ENCODE data around the gene LRRC63. TPM values are rescaled to one million over a fixed set of nuclear protein-coding genes. Genes with fewer than 3 reads are reported as not detected.

Gene LRRC63
- total and polyA plus RNA-seq, 9 of the 15 experiments (the other 6 are each of a cell fraction or from before 2014, with no cell fraction given): 0.07 to 0.41 (median 0.24) TPM; not detected in 1

DNA sequence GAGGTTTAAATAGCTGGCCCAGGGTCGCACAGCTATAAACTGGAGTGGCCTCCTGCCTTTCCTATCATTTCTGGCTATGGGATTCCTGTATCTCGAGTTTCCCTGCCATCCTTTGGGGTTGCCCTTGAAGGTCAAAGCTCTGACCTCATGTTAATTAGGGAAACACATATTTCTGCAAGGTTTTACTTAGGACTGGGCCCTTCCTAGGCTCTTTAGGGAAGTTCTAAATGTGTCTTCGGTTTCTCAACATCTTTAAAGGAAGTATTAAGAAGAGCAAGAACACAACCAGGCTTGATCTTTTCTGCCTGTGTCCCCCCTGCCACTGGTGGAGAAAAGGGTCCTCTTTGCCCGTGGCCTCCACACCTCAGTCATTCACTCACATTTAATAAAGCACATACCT, 40.5 kb upstream of the LRRC63 start:
- peaks cover 3 to 25% of the 10 kb centered on the region in 2 experiments; a peak in 4 of 5 replicates for H3K4me1 ChIP-seq (replicated peaks in 1 of 2; ENCODE audit: control insufficient read depth in 2 of 2, insufficient read depth in 2 of 2, low read length in 2 of 2)
- no peaks in the 10 kb centered on the region for H3K27me3 ChIP-seq (ENCODE audit: control insufficient read depth in 2 of 2, insufficient read depth in 2 of 2, low read length in 2 of 2)
- TF ChIP-seq, protein P1, sequence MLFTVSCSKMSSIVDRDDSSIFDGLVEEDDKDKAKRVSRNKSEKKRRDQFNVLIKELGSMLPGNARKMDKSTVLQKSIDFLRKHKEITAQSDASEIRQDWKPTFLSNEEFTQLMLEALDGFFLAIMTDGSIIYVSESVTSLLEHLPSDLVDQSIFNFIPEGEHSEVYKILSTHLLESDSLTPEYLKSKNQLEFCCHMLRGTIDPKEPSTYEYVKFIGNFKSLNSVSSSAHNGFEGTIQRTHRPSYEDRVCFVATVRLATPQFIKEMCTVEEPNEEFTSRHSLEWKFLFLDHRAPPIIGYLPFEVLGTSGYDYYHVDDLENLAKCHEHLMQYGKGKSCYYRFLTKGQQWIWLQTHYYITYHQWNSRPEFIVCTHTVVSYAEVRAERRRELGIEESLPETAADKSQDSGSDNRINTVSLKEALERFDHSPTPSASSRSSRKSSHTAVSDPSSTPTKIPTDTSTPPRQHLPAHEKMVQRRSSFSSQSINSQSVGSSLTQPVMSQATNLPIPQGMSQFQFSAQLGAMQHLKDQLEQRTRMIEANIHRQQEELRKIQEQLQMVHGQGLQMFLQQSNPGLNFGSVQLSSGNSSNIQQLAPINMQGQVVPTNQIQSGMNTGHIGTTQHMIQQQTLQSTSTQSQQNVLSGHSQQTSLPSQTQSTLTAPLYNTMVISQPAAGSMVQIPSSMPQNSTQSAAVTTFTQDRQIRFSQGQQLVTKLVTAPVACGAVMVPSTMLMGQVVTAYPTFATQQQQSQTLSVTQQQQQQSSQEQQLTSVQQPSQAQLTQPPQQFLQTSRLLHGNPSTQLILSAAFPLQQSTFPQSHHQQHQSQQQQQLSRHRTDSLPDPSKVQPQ (CRISPR knock-in tag; IDR thresholded peaks at IDR 0.05; ENCODE audit: borderline replicate concordance): no peak
- no peak for TF ChIP-seq SNIP1 (IDR thresholded peaks at IDR 0.05; ENCODE audit: low read depth)
- TF ChIP-seq MYBL2 (IDR thresholded peaks at IDR 0.05; ENCODE audit: low read depth): no peak
- TF ChIP-seq MYBL2 (CRISPR knock-in tag; IDR thresholded peaks at IDR 0.05; ENCODE audit: borderline replicate concordance): no peak
- TF ChIP-seq, protein P2, sequence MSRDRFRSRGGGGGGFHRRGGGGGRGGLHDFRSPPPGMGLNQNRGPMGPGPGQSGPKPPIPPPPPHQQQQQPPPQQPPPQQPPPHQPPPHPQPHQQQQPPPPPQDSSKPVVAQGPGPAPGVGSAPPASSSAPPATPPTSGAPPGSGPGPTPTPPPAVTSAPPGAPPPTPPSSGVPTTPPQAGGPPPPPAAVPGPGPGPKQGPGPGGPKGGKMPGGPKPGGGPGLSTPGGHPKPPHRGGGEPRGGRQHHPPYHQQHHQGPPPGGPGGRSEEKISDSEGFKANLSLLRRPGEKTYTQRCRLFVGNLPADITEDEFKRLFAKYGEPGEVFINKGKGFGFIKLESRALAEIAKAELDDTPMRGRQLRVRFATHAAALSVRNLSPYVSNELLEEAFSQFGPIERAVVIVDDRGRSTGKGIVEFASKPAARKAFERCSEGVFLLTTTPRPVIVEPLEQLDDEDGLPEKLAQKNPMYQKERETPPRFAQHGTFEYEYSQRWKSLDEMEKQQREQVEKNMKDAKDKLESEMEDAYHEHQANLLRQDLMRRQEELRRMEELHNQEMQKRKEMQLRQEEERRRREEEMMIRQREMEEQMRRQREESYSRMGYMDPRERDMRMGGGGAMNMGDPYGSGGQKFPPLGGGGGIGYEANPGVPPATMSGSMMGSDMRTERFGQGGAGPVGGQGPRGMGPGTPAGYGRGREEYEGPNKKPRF (IDR thresholded peaks at IDR 0.05; ENCODE audit: low read depth, low read length): no peak
- TF ChIP-seq CBX8 (IDR thresholded peaks at IDR 0.05; ENCODE audit: borderline replicate concordance, extremely low read depth, low read depth, low read length, poor library complexity, severe bottlenecking): no peak
- TF ChIP-seq KAT8 (IDR thresholded peaks at IDR 0.05; ENCODE audit: low read depth): no peak
- TF ChIP-seq RBM22 (IDR thresholded peaks at IDR 0.05; ENCODE audit: low read depth, low read length, poor library complexity, severe bottlenecking): no peak
- TF ChIP-seq, protein P3, sequence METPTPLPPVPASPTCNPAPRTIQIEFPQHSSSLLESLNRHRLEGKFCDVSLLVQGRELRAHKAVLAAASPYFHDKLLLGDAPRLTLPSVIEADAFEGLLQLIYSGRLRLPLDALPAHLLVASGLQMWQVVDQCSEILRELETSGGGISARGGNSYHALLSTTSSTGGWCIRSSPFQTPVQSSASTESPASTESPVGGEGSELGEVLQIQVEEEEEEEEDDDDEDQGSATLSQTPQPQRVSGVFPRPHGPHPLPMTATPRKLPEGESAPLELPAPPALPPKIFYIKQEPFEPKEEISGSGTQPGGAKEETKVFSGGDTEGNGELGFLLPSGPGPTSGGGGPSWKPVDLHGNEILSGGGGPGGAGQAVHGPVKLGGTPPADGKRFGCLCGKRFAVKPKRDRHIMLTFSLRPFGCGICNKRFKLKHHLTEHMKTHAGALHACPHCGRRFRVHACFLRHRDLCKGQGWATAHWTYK (CRISPR knock-in tag; IDR thresholded peaks at IDR 0.05): no peak
- TF ChIP-seq BDP1 (IDR thresholded peaks at IDR 0.05; ENCODE audit: insufficient read depth, insufficient read length): no peak
- no peak for TF ChIP-seq PHTF2 (CRISPR knock-in tag; IDR thresholded peaks at IDR 0.05)
- ATAC-seq (no peak), DNase-seq (ENCODE audit: extremely low read depth in 1 of 4, low spot score in 3 of 4) (no peak), FAIRE-seq (no peak)
- in situ Hi-C loops (cut with MboI): no loop called here
- H3K9ac ChIP-seq (ENCODE audit: insufficient read depth in 1 of 2, low read depth in 2 of 2, low read length in 2 of 2): no peak overlapping the region
- peaks cover 7% of the 10 kb centered on the region; the same call in 1 of the 2 replicates for H4K20me1 ChIP-seq (replicated peaks; ENCODE audit: control insufficient read depth, insufficient read depth, low read length)
- H3K9me3 ChIP-seq (replicated peaks; ENCODE audit: control insufficient read depth, insufficient read depth, low read depth, low read length): no peaks in the 10 kb centered on the region
- CTCF ChIA-PET (ENCODE audit: low intra/inter-chr PET ratio): no interaction called here
- BruUV-seq (replicated peaks): no TSS peak
- H3K4me2 ChIP-seq (ENCODE audit: insufficient read depth, low read length): no peak overlapping the region
- 37% methylated on average over 4 of the region's 4 CpGs for WGBS (ENCODE audit: insufficient coverage, low coverage, missing lambda C conversion rate)
- H3K36me3 ChIP-seq (ENCODE audit: control insufficient read depth, insufficient read depth, low read length): peaks cover 68% of the 10 kb centered on the region; the same call in 2 of the 3 replicates
- no peak overlapping the region for H3K4me3 ChIP-seq
- no peak overlapping the region for H3K27ac ChIP-seq (ENCODE audit: extremely low read depth, low read depth, low read length)
- intact Hi-C loops (cut with micrococcal nuclease): no loop called here
- peaks cover 98% of the 10 kb centered on the region for H3K79me2 ChIP-seq (ENCODE audit: control insufficient read depth, insufficient read depth, low read length)
- no peaks in the 10 kb centered on the region for H3K9me1 ChIP-seq (ENCODE audit: control insufficient read depth, insufficient read depth, low read length)
- POLR2A ChIA-PET: interaction anchor here (0.7 to 1.8 kb wide), 3 partner anchors 8 to 11 kb away, joined by 4 to 5 read pairs (median 4); partner anchors contain the start of gene LCP1
- H2AFZ ChIP-seq (ENCODE audit: low read depth, low read length): no peak overlapping the region

Measured in K562 (cell line).